ENCODE results near the gene RAD18. TPM values are rescaled to one million over a fixed set of nuclear protein-coding genes. Genes with fewer than 3 reads are reported as not detected.

The RAD18 gene
- total RNA-seq, 1 experiment from 2014 or later: 46.6 TPM

GRCh38 chr3:8899876-8900460 is 63.3 kb downstream of the RAD18 start:
- no peak overlapping the region for H3K4me2 ChIP-seq (ENCODE audit: low read length)
- intact Hi-C loops (cut with micrococcal nuclease): loop anchor here (2.0 to 10.0 kb wide), 2 partner anchors 131 to 235 kb away; partner anchors contain the start of gene OXTR
- ChIA-PET CTCF (no interaction called here), POLR2A (ENCODE audit: unreplicated experiment) (no interaction called here)
- H3K4me1 ChIP-seq (ENCODE audit: insufficient read depth, low read length): no peaks in the 10 kb centered on the region
- no peaks in the 10 kb centered on the region for H3K79me2 ChIP-seq (ENCODE audit: low read length)
- no peaks in the 10 kb centered on the region for H3K27me3 ChIP-seq (ENCODE audit: low read length)
- H3K9ac ChIP-seq (ENCODE audit: low read length): no peak overlapping the region
- BruUV-seq (replicated peaks): no TSS peak
- H3K4me3 ChIP-seq (ENCODE audit: low read length): no peak overlapping the region
- ATAC-seq (peak; percentile 37; the same call in 1 of the 2 replicates), DNase-seq (peak; percentile 14)
- H4K20me1 ChIP-seq (ENCODE audit: low read length): no peaks in the 10 kb centered on the region
- no peaks in the 10 kb centered on the region for H3F3A ChIP-seq (ENCODE audit: low read length, unreplicated experiment)
- no peaks in the 10 kb centered on the region for H3K9me3 ChIP-seq (ENCODE audit: low read length)
- no peak overlapping the region for H3K27ac ChIP-seq (ENCODE audit: low read length)
- peaks cover 36% of the 10 kb centered on the region for H3K36me3 ChIP-seq (ENCODE audit: low read depth, low read length)
- TF ChIP-seq EZH2phosphoT487 (IDR thresholded peaks at IDR 0.05; ENCODE audit: borderline replicate concordance, low read length) (no peak), CTCF (conservative IDR thresholded peaks at IDR 0.05; ENCODE audit: low read depth, low read length) (peak; percentile 44; the same call in 1 of the 2 replicates)
- H3K9me2 ChIP-seq (replicated peaks; ENCODE audit: low read length): no peaks in the 10 kb centered on the region
- no peak overlapping the region for H2AFZ ChIP-seq (ENCODE audit: low read length)

- BruUV-seq (replicated peaks): no TSS peak
- H3K4me1 ChIP-seq (ENCODE audit: insufficient read depth, low read length): no peaks in the 10 kb centered on the region
- intact Hi-C loops (cut with micrococcal nuclease): no loop called here
- no peak for DNase-seq
- H3K9ac ChIP-seq (ENCODE audit: low read length): no peak overlapping the region
- ChIA-PET CTCF (no interaction called here), POLR2A (ENCODE audit: unreplicated experiment) (no interaction called here)
- no peaks in the 10 kb centered on the region for H3K9me2 ChIP-seq (replicated peaks; ENCODE audit: low read length)
- H3K36me3 ChIP-seq (ENCODE audit: low read depth, low read length): peaks cover 27% of the 10 kb centered on the region
- H3K27ac ChIP-seq (ENCODE audit: low read length): no peak overlapping the region
- H3K79me2 ChIP-seq (ENCODE audit: low read length): no peaks in the 10 kb centered on the region
- H3K4me3 ChIP-seq (ENCODE audit: low read length): no peak overlapping the region
- no peaks in the 10 kb centered on the region for H3K27me3 ChIP-seq (ENCODE audit: low read length)
- no peak for ATAC-seq
- no peak overlapping the region for H3K4me2 ChIP-seq (ENCODE audit: low read length)
- H2AFZ ChIP-seq (ENCODE audit: low read length): no peak overlapping the region
- no peaks in the 10 kb centered on the region for H3F3A ChIP-seq (ENCODE audit: low read length, unreplicated experiment)
- TF ChIP-seq EZH2 (IDR thresholded peaks at IDR 0.05; ENCODE audit: low read length, unreplicated experiment) (no peak), CTCF (conservative IDR thresholded peaks at IDR 0.05; ENCODE audit: low read depth, low read length) (no peak), EZH2phosphoT487 (IDR thresholded peaks at IDR 0.05; ENCODE audit: borderline replicate concordance, low read length) (no peak)
- H4K20me1 ChIP-seq (ENCODE audit: low read length): no peaks in the 10 kb centered on the region
- H3K9me3 ChIP-seq (ENCODE audit: low read length): no peaks in the 10 kb centered on the region
Observed at GRCh38 chr3:8895829-8896228, 67.4 kb downstream of the RAD18 start.

GRCh38 chr3:8893001-8893400 is 70.3 kb downstream of the RAD18 start:
- no peak for DNase-seq
- ATAC-seq: no peak
- Histone ChIP-seq H3K79me2 (ENCODE audit: low read length) (no peaks in the 10 kb centered on the region), H3F3A (ENCODE audit: low read length, unreplicated experiment) (no peaks in the 10 kb centered on the region), H2AFZ (ENCODE audit: low read length) (no peak overlapping the region), H3K4me1 (ENCODE audit: insufficient read depth, low read length) (no peaks in the 10 kb centered on the region), H3K9me3 (ENCODE audit: low read length) (no peaks in the 10 kb centered on the region), H3K4me3 (ENCODE audit: low read length) (no peak overlapping the region), H3K27me3 (ENCODE audit: low read length) (no peaks in the 10 kb centered on the region), H3K9me2 (replicated peaks; ENCODE audit: low read length) (no peaks in the 10 kb centered on the region), H4K20me1 (ENCODE audit: low read length) (no peaks in the 10 kb centered on the region), H3K36me3 (ENCODE audit: low read depth, low read length) (peaks cover 28% of the 10 kb centered on the region), H3K27ac (ENCODE audit: low read length) (no peak overlapping the region), H3K4me2 (ENCODE audit: low read length) (no peak overlapping the region), H3K9ac (ENCODE audit: low read length) (no peak overlapping the region)
- intact Hi-C loops (cut with micrococcal nuclease): no loop called here
- BruUV-seq (replicated peaks): no TSS peak
- ChIA-PET POLR2A (ENCODE audit: unreplicated experiment) (no interaction called here), CTCF (interaction anchor here (0.7 to 1.4 kb wide), 2 partner anchors 124 to 249 kb away, joined by 4 to 10 read pairs; partner anchors contain the start of gene OXTR)
- TF ChIP-seq CTCF (conservative IDR thresholded peaks at IDR 0.05; ENCODE audit: low read depth, low read length) (no peak), EZH2 (IDR thresholded peaks at IDR 0.05; ENCODE audit: low read length, unreplicated experiment) (no peak), EZH2phosphoT487 (IDR thresholded peaks at IDR 0.05; ENCODE audit: borderline replicate concordance, low read length) (no peak)

All from PC-3 (cell line).